GM12878 (cell line): Measurements from ENCODE around the gene PIK3R5. TPM values are rescaled to one million over a fixed set of nuclear protein-coding genes. Genes with fewer than 3 reads are reported as not detected.
A peak's percentile ranks its signal among the peaks of the same experiment; 100 is the strongest.

ENCODE experiments used
- ATAC-seq: fragments of 200-7000 bp; cut with Tn5 transposase; 3 replicates; pipeline ENCODE4 v1.9.1; 2020; ENCODE audit warnings: mild to moderate bottlenecking, moderate library complexity
- BruUV-seq: library from RNA; stranded (reverse); fragments of 400-500 nt; replicated peaks from 2 replicates; lab custom pipeline; 2021; lab: Mats Ljungman, UMichigan
- CTCF ChIA-PET: fragments of 300-600 bp; sonication (Branson Sonifier 250); formaldehyde crosslinking; extraction: SDS; loops from one replicate; lab custom pipeline; 2021; ENCODE audit warnings: inconsistent platforms; lab: Yijun Ruan, JAX
- POLR2A ChIA-PET: fragments of 350-600 bp; formaldehyde crosslinking; extraction: SDS; loops from one replicate; lab custom pipeline; 2021; ENCODE audit warnings: inconsistent platforms; lab: Charles Lee
- RAD21 ChIA-PET: fragments of 300-600 bp; sonication (Branson Sonifier 250); formaldehyde crosslinking; loops from one replicate; lab custom pipeline; 2023; ENCODE audit warnings: antibody characterized with exemption; ENCODE audit not compliant: unreplicated experiment; lab: Charles Lee
- SMC1A ChIA-PET: fragments of 300-600 bp; sonication (Branson Sonifier 250); formaldehyde crosslinking; loops from one replicate; lab custom pipeline; 2023; ENCODE audit not compliant: unreplicated experiment, uncharacterized antibody; lab: Charles Lee
- DNase-seq: peaks from one replicate; pipeline ENCODE4 v3.0.0-alpha.2; 2011; ENCODE audit warnings: low read depth, low spot score
- FAIRE-seq: peaks from 3 replicates; lab custom pipeline; 2011; peaks lifted over from hg19 to GRCh38; lab: Jason Lieb, UNC
- H2AFZ ChIP-seq: 2 replicates; pipeline ENCODE4 v1.6.0; 2011; ENCODE audit warnings: low read depth, low read length, control low read depth; ENCODE audit not compliant: control insufficient read depth
- H3K27ac ChIP-seq: 2 replicates; pipeline ENCODE4 v1.5.1; 2011; ENCODE audit warnings: control low read depth; ENCODE audit not compliant: control insufficient read depth, insufficient read depth
- H3K27me3 ChIP-seq, 2 experiments: replicated peaks in 1 of 2; 2 replicates each; pipeline versions ENCODE4 v1.6.0 to v1.6.1; 2011; ENCODE audit warnings: low read length in 1 of 2; ENCODE audit not compliant: control insufficient read depth in 2 of 2, insufficient read depth in 2 of 2
- H3K36me3 ChIP-seq, 2 experiments: 2 replicates each; pipeline ENCODE4 v1.5.1; 2011; ENCODE audit warnings: low read length in 1 of 2; ENCODE audit not compliant: control insufficient read depth in 2 of 2, insufficient read depth in 2 of 2
- H3K4me1 ChIP-seq: 2 replicates; pipeline ENCODE4 v1.6.1; 2011; ENCODE audit warnings: mild to moderate bottlenecking, low read length, moderate library complexity, mixed read lengths; ENCODE audit not compliant: control insufficient read depth, insufficient read depth
- H3K4me2 ChIP-seq: 2 replicates; pipeline ENCODE4 v1.6.0; 2011; ENCODE audit warnings: control low read depth; ENCODE audit not compliant: control insufficient read depth, insufficient read depth
- H3K4me3 ChIP-seq: fragments of 200-600 bp; sonication (generic); 2 replicates; pipeline ENCODE4 v1.5.1; 2016
- H3K79me2 ChIP-seq: 2 replicates; pipeline ENCODE4 v1.6.0; 2011; ENCODE audit warnings: low read length; ENCODE audit not compliant: control insufficient read depth, insufficient read depth
- H3K9ac ChIP-seq: 2 replicates; pipeline ENCODE4 v1.8.0; 2011; ENCODE audit warnings: low read length, control low read depth, mixed read lengths; ENCODE audit not compliant: control insufficient read depth, insufficient read depth
- H3K9me3 ChIP-seq: replicated peaks from 3 replicates; pipeline ENCODE4 v1.5.1; 2011; ENCODE audit warnings: mild to moderate bottlenecking, low read length; ENCODE audit not compliant: control insufficient read depth, insufficient read depth
- H4K20me1 ChIP-seq: 2 replicates; pipeline ENCODE4 v1.6.0; 2011; ENCODE audit not compliant: control insufficient read depth, insufficient read depth
- ATF7 ChIP-seq: fragments of 450-650 bp; IDR thresholded peaks from 2 replicates; pipeline ENCODE4 v1.6.1; 2016; ENCODE audit warnings: low read depth, mild to moderate bottlenecking
- CEBPZ ChIP-seq: fragments of 150-350 bp; IDR thresholded peaks from 2 replicates; pipeline ENCODE4 v1.6.1; 2016; ENCODE audit warnings: low read depth, low read length
- DPF2 ChIP-seq: fragments of 450-650 bp; IDR thresholded peaks from 2 replicates; pipeline ENCODE4 v1.6.1; 2017; ENCODE audit warnings: mild to moderate bottlenecking
- E4F1 ChIP-seq: fragments of 450-650 bp; IDR thresholded peaks from 2 replicates; pipeline ENCODE4 v1.6.1; 2018; ENCODE audit warnings: borderline replicate concordance, mild to moderate bottlenecking; ENCODE audit not compliant: partially characterized antibody
- EP300 ChIP-seq, 2 experiments: fragments of 150-350 bp in 1 of 2; IDR thresholded peaks; 2 replicates each; pipeline ENCODE4 v1.6.1; 2011 to 2012; ENCODE audit warnings: low read depth in 2 of 2, low read length in 2 of 2, borderline replicate concordance in 1 of 2, improper control_type of control experiment in 1 of 2, inconsistent platforms in 1 of 2; ENCODE audit not compliant: control insufficient read depth in 1 of 2
- ETV6 ChIP-seq, 2 experiments: fragments of 450-650 bp in 1 of 2; IDR thresholded peaks in 1 of 2; conservative IDR thresholded peaks in 1 of 2; 2 replicates each; pipeline ENCODE4 v1.6.1; 2014; ENCODE audit warnings: antibody characterized with exemption in 1 of 2, borderline replicate concordance in 1 of 2, low read depth in 1 of 2, mild to moderate bottlenecking in 1 of 2, moderate library complexity in 1 of 2
- GABPA ChIP-seq: IDR thresholded peaks from 2 replicates; pipeline ENCODE4 v1.6.1; 2014; ENCODE audit warnings: antibody characterized with exemption, low read depth, mild to moderate bottlenecking, inconsistent platforms
- HDAC6 ChIP-seq: fragments of 200-600 bp; sonication (generic); IDR thresholded peaks from one replicate; pipeline ENCODE4 v1.8.0; 2017; ENCODE audit warnings: antibody characterized with exemption; ENCODE audit not compliant: unreplicated experiment
- HSF1 ChIP-seq: fragments of 150-350 bp; IDR thresholded peaks from 2 replicates; pipeline ENCODE4 v1.6.1; 2014; ENCODE audit warnings: mild to moderate bottlenecking, low read depth, low read length
- IKZF1 ChIP-seq: fragments of 450-650 bp; conservative IDR thresholded peaks from 2 replicates; pipeline ENCODE4 v1.6.1; 2017; ENCODE audit warnings: antibody characterized with exemption, mild to moderate bottlenecking
- LARP7 ChIP-seq: fragments of 450-650 bp; IDR thresholded peaks from 2 replicates; pipeline ENCODE4 v1.6.1; 2017; ENCODE audit warnings: mild to moderate bottlenecking
- MTA2 ChIP-seq: fragments of 450-650 bp; IDR thresholded peaks from 2 replicates; pipeline ENCODE4 v1.6.1; 2016; ENCODE audit warnings: low read depth, mild to moderate bottlenecking, moderate library complexity
- NFIC ChIP-seq: IDR thresholded peaks from 2 replicates; pipeline ENCODE4 v1.6.1; 2012; ENCODE audit warnings: low read depth, mild to moderate bottlenecking, inconsistent platforms, low read length, moderate library complexity
- NR2C1 ChIP-seq: fragments of 450-650 bp; IDR thresholded peaks from 2 replicates; pipeline ENCODE4 v1.6.1; 2017; ENCODE audit warnings: antibody characterized with exemption, mild to moderate bottlenecking, moderate library complexity
- TBL1XR1 ChIP-seq: IDR thresholded peaks from 2 replicates; pipeline ENCODE4 v1.6.1; 2012; ENCODE audit warnings: low read depth, low read length, improper control_type of control experiment
- TCF7 ChIP-seq: IDR thresholded peaks from 2 replicates; pipeline ENCODE4 v1.6.1; 2014; ENCODE audit warnings: antibody characterized with exemption, borderline replicate concordance
- WGBS: methylation state at CpG from one replicate; pipeline ENCODE4 v1.1.6; 2016; ENCODE audit warnings: low lambda C conversion rate; ENCODE audit not compliant: insufficient replicate concordance, insufficient coverage; ENCODE audit errors: missing lambda C conversion rate; 5-methylcytosine and 5-hydroxymethylcytosine counted together
- in situ Hi-C: fragments of 300-500 bp; cut with MboI; formaldehyde crosslinking; loops from 9 replicates; pipeline ENCODE4 v1.14.3; 2018; ENCODE audit warnings: mixed read lengths
- intact Hi-C: fragments of 100-400 bp; cut with micrococcal nuclease; formaldehyde crosslinking; loops from one replicate; pipeline ENCODE4 v1.14.2; 2022; ENCODE audit not compliant: unreplicated experiment
- polyA plus RNA-seq, 11 experiments: library from polyadenylated mRNA; depleted of rRNA in 4 of 11; unstranded in 6 of 11; stranded (reverse) in 5 of 11; fragments of >200 nt; fragmentation: Nextera tagmentation in 4 of 11; fragmentation: Illumina TruSeq in 1 of 11; extraction: Ambion mirVana in 4 of 11; extraction: Trizol in 1 of 11; gene quantifications; 1 replicate in 1 of 11; 2 replicates in 10 of 11; pipeline versions ENCODE4 v1.2.1 to v1.2.3, GENCODE V29; 2011 to 2016; ENCODE audit warnings: inconsistent platforms in 2 of 11, missing spikeins in 2 of 11, low read depth in 1 of 11
- total RNA-seq, 4 experiments: library from RNA; depleted of rRNA in 3 of 4; stranded (reverse); fragments of >200 nt in 3 of 4; fragmentation: Illumina TruSeq in 1 of 4; extraction: Trizol in 1 of 4; gene quantifications; 2 replicates each; pipeline versions ENCODE4 v1.2.1 to v1.2.3, GENCODE V29; 2013 to 2021

Gene PIK3R5
- total and polyA plus RNA-seq, 10 of the 15 experiments (the other 5 are each of a cell fraction or from before 2014, with no cell fraction given): 9.5 to 50.8 (median 35.5) TPM

GRCh38 chr17:8954339-8954738 is 11.2 kb downstream of the PIK3R5 start:
- SMC1A ChIA-PET: interaction anchor here (1.0 to 19.1 kb wide), 7 partner anchors 9 to 85 kb away, joined by 3 to 345 read pairs (median 6); no protein-coding TSS in a partner anchor
- peak; percentile 72 for ATAC-seq
- TF ChIP-seq HSF1 (no peak), NR2C1 (no peak), NFIC (0 out of 2 replicates have a peak, but pooled peaks have one; percentile 26), TBL1XR1 (peak; percentile 77), DPF2 (peak; percentile 15; the same call in 1 of the 2 replicates), MTA2 (peak; percentile 28; the same call in 1 of the 2 replicates), ETV6 (conservative IDR thresholded peaks at IDR 0.05 in 1 of 2, IDR thresholded peaks at IDR 0.05 in 1 of 2; ENCODE audit: borderline replicate concordance in 1 of 2, low read depth in 1 of 2) (0 out of 4 replicates have a peak, but pooled peaks of 1 of the 2 experiments have one; percentile 10), LARP7 (no peak), GABPA (0 out of 2 replicates have a peak, but pooled peaks have one; percentile 37), CEBPZ (no peak), TCF7 (no peak), ATF7 (peak; percentile 71), IKZF1 (peak; percentile 56; the same call in 1 of the 2 replicates), HDAC6 (no peak), E4F1 (no peak), EP300 (IDR thresholded peaks at IDR 0.05; ENCODE audit: borderline replicate concordance in 1 of 2, control insufficient read depth in 1 of 2, low read depth in 2 of 2, low read length in 2 of 2) (peak; percentile 9 to 27; a peak in 1 of 4 replicates)

More at GRCh38 chr17:8954339-8954738, 11.2 kb downstream of the PIK3R5 start:
- Histone ChIP-seq H3K4me1 (peaks cover 85% of the 10 kb centered on the region), H3K36me3 (peaks cover 0 to 4% of the 10 kb centered on the region in 2 experiments; a peak in 3 of 4 replicates), H2AFZ (no peak overlapping the region), H3K79me2 (peaks cover 94% of the 10 kb centered on the region), H4K20me1 (no peaks in the 10 kb centered on the region), H3K9ac (peak overlapping the region; percentile 81; the same call in 1 of the 2 replicates), H3K27me3 (no peaks in the 10 kb centered on the region), H3K4me2 (peak overlapping the region; percentile 85), H3K4me3 (no peak overlapping the region), H3K27ac (peak overlapping the region; percentile 81), H3K9me3 (peaks cover 17% of the 10 kb centered on the region)
- CTCF ChIA-PET: interaction anchor here (0.7 to 6.2 kb wide), 6 partner anchors 10 to 97 kb away, joined by 3 to 35 read pairs (median 6); partner anchors contain the start of gene PIK3R5
- RAD21 ChIA-PET: interaction anchor here (0.6 to 7.8 kb wide), 8 partner anchors 9 to 104 kb away, joined by 3 to 122 read pairs (median 6); partner anchors contain the start of gene PIK3R5
- WGBS: 4% methylated on average over 10 of the region's 10 CpGs
- intact Hi-C loops (no loop called here), in situ Hi-C loops (loop anchor here (25.0 kb wide), 1 partner anchor 1083 kb away; no protein-coding TSS in a partner anchor)
- BruUV-seq: no TSS peak
- FAIRE-seq (no peak), DNase-seq (no peak)
- POLR2A ChIA-PET: interaction anchor here (0.6 to 8.1 kb wide), 11 partner anchors 9 to 1734 kb away, joined by 3 to 73 read pairs (median 9); partner anchors contain the start of gene PIK3R5
